AG20443 (cell line): Measurements from ENCODE around the gene TMEM151A.
A peak's percentile ranks its signal among the peaks of the same experiment; 100 is the strongest.

Source experiments
- DNase-seq: peaks from one replicate; pipeline ENCODE4 v3.0.0; 2012; ENCODE audit warnings: low spot score, mixed read lengths

Gene TMEM151A

GRCh38 chr11:66336234-66337102, 44.8 kb downstream of the TMEM151A start, which contains the start of gene RIN1:
Gene RIN1, minus strand, starts transcription at chr11:66336434. Its CDS starts 32 bp downstream, at chr11:66336402.
- peak; percentile 93 for DNase-seq

- DNase-seq, result no peak
Observed at GRCh38 chr11:66337103-66337899, 45.6 kb downstream of the TMEM151A start.

GRCh38 chr11:66338276-66339161, 46.8 kb downstream of the TMEM151A start:
- no peak for DNase-seq

GRCh38 chr11:66339162-66339675, 47.5 kb downstream of the TMEM151A start:
- DNase-seq, result no peak

- DNase-seq, result no peak
Observed at GRCh38 chr11:66339686-66340483, 48.2 kb downstream of the TMEM151A start.

- no peak for DNase-seq
Observed at GRCh38 chr11:66340596-66341501, 49.2 kb downstream of the TMEM151A start.

- no peak for DNase-seq
Observed at GRCh38 chr11:66341502-66342126, 49.9 kb downstream of the TMEM151A start.

- no peak for DNase-seq
Observed at GRCh38 chr11:66343176-66343575, 51.5 kb downstream of the TMEM151A start.

- peak; percentile 95 for DNase-seq
Observed at GRCh38 chr11:66344550-66345315, 53.0 kb downstream of the TMEM151A start, which contains the start of gene BRMS1. Gene BRMS1, minus strand, starts transcription at chr11:66345104. Its CDS starts 2,870 bp downstream, at chr11:66342234.

- DNase-seq, result no peak
Observed at GRCh38 chr11:66345316-66345649, 53.6 kb downstream of the TMEM151A start.
